Activated T-helper 1 cell treated with anti-CD3 and anti-CD28 coated beads, Interleukin-2, amount 50 U/mL, for 16 hours (primary cell): Measurements from ENCODE around the gene OXSR1.
"Not testable (repeated sequence)": the region's sequence is repeated elsewhere in the genome, so short reads cannot be mapped to it uniquely, and the experiment has no call there.

Source experiments
- DNase-seq, 2 donors: peaks; one replicate each; pipeline ENCODE4 v3.0.0-alpha.2; 2020; ENCODE audit warnings: low read depth in 1 of 2, low spot score in 1 of 2

The OXSR1 gene

GRCh38 chr3:38219609-38220197 lies 54.4 kb downstream of the OXSR1 start:
- DNase-seq: no peak

- DNase-seq: no peak
Measured at GRCh38 chr3:38221005-38221404, 55.7 kb downstream of the OXSR1 start.

GRCh38 chr3:38222032-38222634 lies 56.8 kb downstream of the OXSR1 start:
- no peak for DNase-seq

- no peak for DNase-seq
Measured at GRCh38 chr3:38224357-38224756, 59.0 kb downstream of the OXSR1 start.

- no peak for DNase-seq
Measured at GRCh38 chr3:38226273-38226672, 60.9 kb downstream of the OXSR1 start.

- no peak for DNase-seq
Measured at GRCh38 chr3:38227989-38228388, 62.7 kb downstream of the OXSR1 start.

GRCh38 chr3:38229036-38229435 lies 63.7 kb downstream of the OXSR1 start:
- no peak for DNase-seq

GRCh38 chr3:38232701-38233100 lies 67.4 kb downstream of the OXSR1 start:
- DNase-seq: no peak

- no peak for DNase-seq
Measured at GRCh38 chr3:38235466-38235865, 70.1 kb downstream of the OXSR1 start.

- DNase-seq: no peak
Measured at GRCh38 chr3:38238416-38239008, 73.2 kb downstream of the OXSR1 start.

GRCh38 chr3:38242812-38243211 lies 77.5 kb downstream of the OXSR1 start:
- not testable (repeated sequence) for DNase-seq

GRCh38 chr3:38245930-38246329 lies 80.6 kb downstream of the OXSR1 start:
- no peak for DNase-seq

- DNase-seq: no peak
Measured at GRCh38 chr3:38247366-38248035, 82.2 kb downstream of the OXSR1 start.

GRCh38 chr3:38250198-38250597 lies 84.9 kb downstream of the OXSR1 start:
- no peak for DNase-seq

GRCh38 chr3:38251197-38251596 lies 85.9 kb downstream of the OXSR1 start:
- DNase-seq: no peak

- no peak for DNase-seq
Measured at GRCh38 chr3:38253704-38254103, 88.4 kb downstream of the OXSR1 start.

GRCh38 chr3:38254872-38255271 lies 89.5 kb downstream of the OXSR1 start:
- no peak for DNase-seq

- no peak for DNase-seq
Measured at GRCh38 chr3:38255627-38256026, 90.3 kb downstream of the OXSR1 start.

GRCh38 chr3:38257583-38257982 lies 92.2 kb downstream of the OXSR1 start:
- no peak for DNase-seq

- DNase-seq: no peak
Measured at GRCh38 chr3:38260474-38260873, 95.1 kb downstream of the OXSR1 start.

GRCh38 chr3:38264353-38264771 lies 99.0 kb downstream of the OXSR1 start:
- no peak for DNase-seq

GRCh38 chr3:38264779-38265178 lies 99.4 kb downstream of the OXSR1 start:
- no peak for DNase-seq
